Erythroblast (primary cell): Measurements from ENCODE around the gene BTN3A1.

ENCODE experiments used
- GATA1 ChIP-seq: IDR thresholded peaks from 2 replicates; pipeline ENCODE4 v1.6.1; 2011; ENCODE audit warnings: low read depth, mild to moderate bottlenecking, control low read depth, low read length, moderate library complexity
- POLR2A ChIP-seq: IDR thresholded peaks from 2 replicates; pipeline ENCODE4 v1.6.1; 2011; ENCODE audit warnings: mild to moderate bottlenecking, low read length

DNA sequence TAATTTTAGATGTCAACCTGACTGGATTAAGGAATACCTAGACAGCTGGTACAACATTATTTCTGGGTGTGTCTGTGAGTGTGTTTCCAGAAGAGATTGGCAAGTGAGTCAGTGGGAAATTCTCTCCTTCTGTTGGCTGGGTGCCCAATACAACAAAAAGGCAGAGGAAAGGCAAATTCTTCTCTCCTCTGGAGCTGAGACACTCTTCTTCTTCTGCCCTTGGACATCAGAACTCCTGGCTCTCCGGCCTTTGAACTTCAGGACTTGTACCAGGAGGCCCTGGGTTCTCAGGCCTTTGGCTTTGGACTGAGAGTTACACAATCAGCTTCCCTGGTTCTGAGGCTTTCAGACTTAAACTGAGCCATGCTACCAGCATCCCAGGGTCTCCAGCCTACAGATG, 7.8 kb upstream of the BTN3A1 start:
- TF ChIP-seq POLR2A, result no peak
- no peak for TF ChIP-seq GATA1
